GM12892 (cell line): ENCODE data around the gene KCNQ5.

ENCODE experiments used
- POLR2A ChIP-seq: IDR thresholded peaks from 2 replicates; pipeline ENCODE4 v1.6.1; 2011; ENCODE audit warnings: low read depth, low read length, control low read depth
- POLR2AphosphoS5 ChIP-seq: IDR thresholded peaks from 2 replicates; pipeline ENCODE4 v1.6.1; 2011; ENCODE audit warnings: low read depth, low read length, control low read depth

GRCh38 chr6:72809746-72810379 is 188.0 kb downstream of the KCNQ5 start:
- TF ChIP-seq POLR2A: no peak
- TF ChIP-seq POLR2AphosphoS5: no peak
